OCI-LY1 (cell line): ENCODE data around the gene ATP11B.

Experiments used
- H2AFZ ChIP-seq: fragments of 200-600 bp; sonication (generic), shearing (Covaris generic); 2 replicates; pipeline ENCODE4 v1.6.0; 2014; ENCODE audit warnings: antibody characterized with exemption, mild to moderate bottlenecking, low read length
- H3F3A ChIP-seq: fragments of 200-600 bp; sonication (generic), shearing (Covaris generic); 2 replicates; pipeline ENCODE4 v1.6.0; 2014; ENCODE audit warnings: mild to moderate bottlenecking, antibody characterized with exemption, low read length, moderate library complexity; ENCODE audit not compliant: insufficient read depth
- H3K27ac ChIP-seq: fragments of 200-600 bp; sonication (generic); 2 replicates; pipeline ENCODE4 v1.5.1; 2014; ENCODE audit warnings: low read length, mixed run types, mild to moderate bottlenecking, low read depth; ENCODE audit not compliant: poor library complexity, severe bottlenecking
- H3K27me3 ChIP-seq: fragments of 200-600 bp; sonication (generic); 2 replicates; pipeline ENCODE4 v1.6.0; 2014; ENCODE audit warnings: antibody characterized with exemption, mild to moderate bottlenecking, low read length, moderate library complexity; ENCODE audit not compliant: insufficient read depth
- H3K36me3 ChIP-seq: fragments of 200-600 bp; sonication (generic); 2 replicates; pipeline ENCODE4 v1.6.1; 2014; ENCODE audit warnings: mild to moderate bottlenecking, antibody characterized with exemption, low read length, moderate library complexity, mixed read lengths; ENCODE audit not compliant: insufficient read depth
- H3K4me1 ChIP-seq: fragments of 200-600 bp; sonication (generic); 2 replicates; pipeline ENCODE4 v1.5.1; 2014; ENCODE audit warnings: mild to moderate bottlenecking, low read length, moderate library complexity; ENCODE audit not compliant: insufficient read depth, severe bottlenecking
- H3K4me2 ChIP-seq: fragments of 200-600 bp; sonication (generic), shearing (Covaris generic); 2 replicates; pipeline ENCODE4 v1.6.1; 2014; ENCODE audit warnings: low read length
- H3K4me3 ChIP-seq: fragments of 200-600 bp; sonication (generic); 2 replicates; pipeline ENCODE4 v1.5.1; 2014; ENCODE audit warnings: low read length, low read depth, mild to moderate bottlenecking, mixed read lengths; ENCODE audit not compliant: poor library complexity, severe bottlenecking
- H3K79me2 ChIP-seq: fragments of 200-600 bp; shearing (Covaris generic); 2 replicates; pipeline ENCODE4 v1.6.1; 2016; ENCODE audit warnings: mixed run types, low read length, mixed read lengths; ENCODE audit not compliant: insufficient read depth
- H3K9ac ChIP-seq: fragments of 200-600 bp; sonication (generic), shearing (Covaris generic); 2 replicates; pipeline ENCODE4 v1.6.1; 2014; ENCODE audit warnings: mild to moderate bottlenecking, low read length, mixed read lengths
- H3K9me2 ChIP-seq: fragments of 200-600 bp; sonication (generic), shearing (Covaris generic); 2 replicates; pipeline ENCODE4 v1.6.1; 2014; ENCODE audit warnings: low read depth, mild to moderate bottlenecking, low read length, mixed read lengths
- H3K9me3 ChIP-seq: fragments of 200-600 bp; shearing (Covaris generic); 2 replicates; pipeline ENCODE4 v1.6.1; 2014; ENCODE audit warnings: low read length, mixed read lengths
- H4K20me1 ChIP-seq: fragments of 200-600 bp; sonication (generic), shearing (Covaris generic); 2 replicates; pipeline ENCODE4 v1.6.0; 2016; ENCODE audit warnings: mild to moderate bottlenecking, low read length; ENCODE audit not compliant: insufficient read depth
- CTCF ChIP-seq: fragments of 200-600 bp; sonication (generic), shearing (Covaris generic); IDR thresholded peaks from 2 replicates; pipeline ENCODE4 v1.5.1; 2017; ENCODE audit warnings: mild to moderate bottlenecking, antibody characterized with exemption, low read length, moderate library complexity, mixed read lengths
- EZH2 ChIP-seq: fragments of 200-600 bp; sonication (generic), shearing (Covaris generic); IDR thresholded peaks from 2 replicates; pipeline ENCODE4 v1.8.0; 2017; ENCODE audit warnings: borderline replicate concordance, mixed run types, mild to moderate bottlenecking, antibody characterized with exemption, low read length, moderate library complexity, mixed read lengths

The ATP11B gene

GRCh38 chr3:182810574-182811268 is 17.4 kb downstream of the ATP11B start:
- Histone ChIP-seq H3K27me3 (no peaks in the 10 kb centered on the region), H3K4me1 (peaks cover 17% of the 10 kb centered on the region), H3K27ac (no peak overlapping the region), H3K9ac (no peak overlapping the region), H3K4me2 (no peak overlapping the region), H3K9me3 (no peaks in the 10 kb centered on the region), H4K20me1 (0 out of 2 replicates have a peak, but pooled peaks cover 1% of the 10 kb centered on the region), H3K36me3 (peaks cover 10% of the 10 kb centered on the region; the same call in 1 of the 2 replicates), H2AFZ (no peak overlapping the region), H3F3A (0 out of 2 replicates have a peak, but pooled peaks cover 5% of the 10 kb centered on the region), H3K79me2 (peaks cover 98% of the 10 kb centered on the region), H3K9me2 (no peaks in the 10 kb centered on the region), H3K4me3 (no peak overlapping the region)
- TF ChIP-seq CTCF (no peak), EZH2 (no peak)

- H3K79me2 ChIP-seq = peaks cover 98% of the 10 kb centered on the region
- H2AFZ ChIP-seq = no peak overlapping the region
- peaks cover 10% of the 10 kb centered on the region; the same call in 1 of the 2 replicates for H3K36me3 ChIP-seq
- H3K9me3 ChIP-seq = no peaks in the 10 kb centered on the region
- H3F3A ChIP-seq = 0 out of 2 replicates have a peak, but pooled peaks cover 5% of the 10 kb centered on the region
- no peak overlapping the region for H3K9ac ChIP-seq
- H3K27ac ChIP-seq = no peak overlapping the region
- H4K20me1 ChIP-seq = 0 out of 2 replicates have a peak, but pooled peaks cover 2% of the 10 kb centered on the region
- H3K4me3 ChIP-seq = no peak overlapping the region
- H3K4me1 ChIP-seq = peaks cover 22% of the 10 kb centered on the region
- H3K27me3 ChIP-seq = no peaks in the 10 kb centered on the region
- H3K9me2 ChIP-seq = no peaks in the 10 kb centered on the region
- TF ChIP-seq EZH2 (no peak), CTCF (no peak)
- H3K4me2 ChIP-seq = no peak overlapping the region
These were observed 17.9 kb downstream of the ATP11B start for GRCh38 chr3:182811269-182811596.

- Histone ChIP-seq H3F3A (0 out of 2 replicates have a peak, but pooled peaks cover 5% of the 10 kb centered on the region), H3K9me2 (no peaks in the 10 kb centered on the region), H3K27ac (no peak overlapping the region), H3K4me1 (peaks cover 22% of the 10 kb centered on the region), H3K9ac (no peak overlapping the region), H3K79me2 (peaks cover 98% of the 10 kb centered on the region), H3K4me2 (no peak overlapping the region), H3K9me3 (no peaks in the 10 kb centered on the region), H4K20me1 (0 out of 2 replicates have a peak, but pooled peaks cover 2% of the 10 kb centered on the region), H3K36me3 (peaks cover 10% of the 10 kb centered on the region; the same call in 1 of the 2 replicates), H3K27me3 (no peaks in the 10 kb centered on the region), H2AFZ (no peak overlapping the region), H3K4me3 (no peak overlapping the region)
- no peak for TF ChIP-seq CTCF
- no peak for TF ChIP-seq EZH2
These were observed 18.8 kb downstream of the ATP11B start for GRCh38 chr3:182812123-182812522.
